ENCODE measurements around the gene FBXW11. TPM values are rescaled to one million over a fixed set of nuclear protein-coding genes. Genes with fewer than 3 reads are reported as not detected.

Gene FBXW11
- total RNA-seq, 1 experiment from 2014 or later = 34.9 TPM

GRCh38 chr5:171906066-171906570, 100.3 kb downstream of the FBXW11 start:
- BruUV-seq (replicated peaks) = no TSS peak

GRCh38 chr5:171904886-171905285, 101.6 kb downstream of the FBXW11 start:
- BruUV-seq (replicated peaks) = no TSS peak
- TF ChIP-seq CTCF (conservative IDR thresholded peaks at IDR 0.05; ENCODE audit: low read depth, low read length) = no peak
- no peak for TF ChIP-seq EZH2 (IDR thresholded peaks at IDR 0.05; ENCODE audit: borderline replicate concordance, low read depth, low read length, poor library complexity, severe bottlenecking)

More at GRCh38 chr5:171906066-171906570, 100.3 kb downstream of the FBXW11 start:
- Histone ChIP-seq H3K36me3 (ENCODE audit: insufficient read depth, low read length, poor library complexity, severe bottlenecking) (peaks cover 3% of the 10 kb centered on the region), H3K4me3 (ENCODE audit: low read depth, low read length, poor library complexity, severe bottlenecking) (no peak overlapping the region), H3K27me3 (replicated peaks; ENCODE audit: insufficient read depth, low read depth, low read length, poor library complexity) (no peaks in the 10 kb centered on the region), H3K9me3 (ENCODE audit: low read depth, low read length, poor library complexity, severe bottlenecking) (no peaks in the 10 kb centered on the region), H3K4me1 (ENCODE audit: insufficient read depth, low read length, poor library complexity, severe bottlenecking) (peaks cover 8% of the 10 kb centered on the region), H3K27ac (ENCODE audit: low read depth, low read length, poor library complexity, severe bottlenecking) (no peak overlapping the region)
- intact Hi-C loops (cut with micrococcal nuclease; ENCODE audit: unreplicated experiment) = loop anchor here (5.0 kb wide), 1 partner anchor 424 kb away; no protein-coding TSS in a partner anchor
- TF ChIP-seq CTCF (conservative IDR thresholded peaks at IDR 0.05; ENCODE audit: low read depth, low read length) (no peak), EZH2 (IDR thresholded peaks at IDR 0.05; ENCODE audit: borderline replicate concordance, low read depth, low read length, poor library complexity, severe bottlenecking) (no peak)
- no peak for DNase-seq (ENCODE audit: low spot score)
- ChIA-PET CTCF (interaction anchor here (0.7 kb wide), 1 partner anchor 791 kb away, joined by 4 read pairs; no protein-coding TSS in a partner anchor), POLR2A (ENCODE audit: low non-redundant PET) (no interaction called here)

GRCh38 chr5:171901764-171902163, 104.7 kb downstream of the FBXW11 start:
- Histone ChIP-seq H3K27me3 (replicated peaks; ENCODE audit: insufficient read depth, low read depth, low read length, poor library complexity) (no peaks in the 10 kb centered on the region), H3K4me1 (ENCODE audit: insufficient read depth, low read length, poor library complexity, severe bottlenecking) (peaks cover 8% of the 10 kb centered on the region), H3K36me3 (ENCODE audit: insufficient read depth, low read length, poor library complexity, severe bottlenecking) (no peaks in the 10 kb centered on the region), H3K9me3 (ENCODE audit: low read depth, low read length, poor library complexity, severe bottlenecking) (no peaks in the 10 kb centered on the region), H3K4me3 (ENCODE audit: low read depth, low read length, poor library complexity, severe bottlenecking) (no peak overlapping the region), H3K27ac (ENCODE audit: low read depth, low read length, poor library complexity, severe bottlenecking) (no peak overlapping the region)
- TF ChIP-seq EZH2 (IDR thresholded peaks at IDR 0.05; ENCODE audit: borderline replicate concordance, low read depth, low read length, poor library complexity, severe bottlenecking) (no peak), CTCF (conservative IDR thresholded peaks at IDR 0.05; ENCODE audit: low read depth, low read length) (no peak)
- no peak for DNase-seq (ENCODE audit: low spot score)
- no TSS peak for BruUV-seq (replicated peaks)
- ChIA-PET POLR2A (ENCODE audit: low non-redundant PET) (no interaction called here), CTCF (no interaction called here)
- intact Hi-C loops (cut with micrococcal nuclease; ENCODE audit: unreplicated experiment) = no loop called here

More at GRCh38 chr5:171904886-171905285, 101.6 kb downstream of the FBXW11 start:
- H3K27ac ChIP-seq (ENCODE audit: low read depth, low read length, poor library complexity, severe bottlenecking) = no peak overlapping the region
- H3K9me3 ChIP-seq (ENCODE audit: low read depth, low read length, poor library complexity, severe bottlenecking) = no peaks in the 10 kb centered on the region
- ChIA-PET POLR2A (ENCODE audit: low non-redundant PET) (no interaction called here), CTCF (no interaction called here)
- H3K4me1 ChIP-seq (ENCODE audit: insufficient read depth, low read length, poor library complexity, severe bottlenecking) = peaks cover 8% of the 10 kb centered on the region
- intact Hi-C loops (cut with micrococcal nuclease; ENCODE audit: unreplicated experiment) = loop anchor here (5.0 kb wide), 1 partner anchor 423 kb away; no protein-coding TSS in a partner anchor
- H3K4me3 ChIP-seq (ENCODE audit: low read depth, low read length, poor library complexity, severe bottlenecking) = no peak overlapping the region
- peaks cover 3% of the 10 kb centered on the region for H3K36me3 ChIP-seq (ENCODE audit: insufficient read depth, low read length, poor library complexity, severe bottlenecking)
- H3K27me3 ChIP-seq (replicated peaks; ENCODE audit: insufficient read depth, low read depth, low read length, poor library complexity) = no peaks in the 10 kb centered on the region
- DNase-seq (ENCODE audit: low spot score) = no peak
